Transverse colon (tissue), 3 donors: ENCODE data around the gene RAPGEF6.

ENCODE experiments used
- CTCF ChIP-seq, 5 experiments: fragments of 200-600 bp in 3 of 5; fragments of 450-650 bp in 2 of 5; sonication (generic) in 3 of 5; IDR thresholded peaks; 1 replicate in 2 of 5; 2 replicates in 3 of 5; pipeline ENCODE4 v1.5.1; 2016 to 2017; ENCODE audit warnings: antibody characterized with exemption in 5 of 5, inconsistent platforms in 3 of 5, mild to moderate bottlenecking in 2 of 5, moderate library complexity in 1 of 5
- EP300 ChIP-seq: sonication (generic); formaldehyde crosslinking; IDR thresholded peaks from one replicate; pipeline ENCODE4 v1.6.1; 2017; ENCODE audit warnings: antibody characterized with exemption, low read depth

- TF ChIP-seq EP300 = no peak
- TF ChIP-seq CTCF (IDR thresholded peaks at IDR 0.05) = no peak
These were observed 174.9 kb downstream of the RAPGEF6 start for GRCh38 chr5:131460133-131460532.
